Lower lobe of right lung (tissue), 2 donors: ENCODE measurements around the gene SLC6A3. TPM values are rescaled to one million over a fixed set of nuclear protein-coding genes. Genes with fewer than 3 reads are reported as not detected.

Source experiments
- ATAC-seq, 2 donors: fragments of 200-7000 bp; cut with Tn5 transposase; one replicate each; pipeline ENCODE4 v1.9.1; 2020 to 2022; ENCODE audit warnings: mild to moderate bottlenecking in 2 of 2, moderate library complexity in 2 of 2
- DNase-seq: peaks from one replicate; pipeline ENCODE4 v3.0.0-alpha.2; 2020
- H3K27ac ChIP-seq: fragments of 200-600 bp; one replicate; pipeline ENCODE4 v1.8.0; 2022
- H3K27me3 ChIP-seq: fragments of 200-600 bp; one replicate; pipeline ENCODE4 v1.8.0; 2022; ENCODE audit warnings: low read depth
- H3K36me3 ChIP-seq: fragments of 200-600 bp; one replicate; pipeline ENCODE4 v1.8.0; 2022; ENCODE audit warnings: mild to moderate bottlenecking
- H3K4me1 ChIP-seq: fragments of 200-600 bp; one replicate; pipeline ENCODE4 v1.8.0; 2022
- H3K4me3 ChIP-seq: fragments of 200-600 bp; one replicate; pipeline ENCODE4 v1.8.0; 2022; ENCODE audit warnings: mild to moderate bottlenecking
- H3K9me3 ChIP-seq: fragments of 200-600 bp; one replicate; pipeline ENCODE4 v1.8.0; 2022
- CTCF ChIP-seq: fragments of 200-600 bp; IDR thresholded peaks from one replicate; pipeline ENCODE4 v1.8.0; 2022; ENCODE audit warnings: antibody characterized with exemption, mild to moderate bottlenecking
- intact Hi-C: fragments of 100-400 bp; cut with DNase I; formaldehyde crosslinking; loops from one replicate; pipeline ENCODE4 v1.11.0; 2022
- total RNA-seq: library from RNA; stranded (reverse); fragmentation: NEBNext Ultra II Directional; extraction: Animal tissue kit (Norgen Biotek cat#: 25700); gene quantifications from one replicate; pipeline ENCODE4 v1.2.1, GENCODE V29; 2021
- donor health status: DM: no; HTN: yes; CAD: no; lungs with severe emphysema.

The SLC6A3 gene
- total RNA-seq, 1 donor from 2014 or later = 0.12 TPM

GRCh38 chr5:1440098-1440493, 5.1 kb downstream of the SLC6A3 start:
- intact Hi-C loops = no loop called here
- peaks cover 49% of the 10 kb centered on the region for H3K27me3 ChIP-seq
- no peaks in the 10 kb centered on the region for H3K36me3 ChIP-seq
- peaks cover 8% of the 10 kb centered on the region for H3K4me1 ChIP-seq
- ATAC-seq (no peak), DNase-seq (no peak)
- no peak for TF ChIP-seq CTCF
- H3K4me3 ChIP-seq = no peak overlapping the region
- no peaks in the 10 kb centered on the region for H3K9me3 ChIP-seq
- no peak overlapping the region for H3K27ac ChIP-seq

- no peak overlapping the region for H3K27ac ChIP-seq
- H3K36me3 ChIP-seq = no peaks in the 10 kb centered on the region
- H3K27me3 ChIP-seq = peaks cover 43% of the 10 kb centered on the region
- no peak overlapping the region for H3K4me3 ChIP-seq
- no peak for ATAC-seq
- intact Hi-C loops = no loop called here
- peaks cover 3% of the 10 kb centered on the region for H3K4me1 ChIP-seq
- DNase-seq = no peak
- no peaks in the 10 kb centered on the region for H3K9me3 ChIP-seq
- no peak for TF ChIP-seq CTCF
Measured at GRCh38 chr5:1439388-1440097, 5.7 kb downstream of the SLC6A3 start.

GRCh38 chr5:1438871-1439270, 6.4 kb downstream of the SLC6A3 start:
- no peak for TF ChIP-seq CTCF
- Histone ChIP-seq H3K9me3 (no peaks in the 10 kb centered on the region), H3K4me3 (no peak overlapping the region), H3K4me1 (no peaks in the 10 kb centered on the region), H3K27ac (no peak overlapping the region), H3K36me3 (no peaks in the 10 kb centered on the region), H3K27me3 (peaks cover 37% of the 10 kb centered on the region)
- ATAC-seq = no peak
- no peak for DNase-seq
- intact Hi-C loops = no loop called here

GRCh38 chr5:1437876-1438559, 7.2 kb downstream of the SLC6A3 start:
- H3K4me1 ChIP-seq = no peaks in the 10 kb centered on the region
- no peak for TF ChIP-seq CTCF
- no peak overlapping the region for H3K27ac ChIP-seq
- no peaks in the 10 kb centered on the region for H3K9me3 ChIP-seq
- peaks cover 30% of the 10 kb centered on the region for H3K27me3 ChIP-seq
- H3K4me3 ChIP-seq = no peak overlapping the region
- intact Hi-C loops = no loop called here
- no peaks in the 10 kb centered on the region for H3K36me3 ChIP-seq
- DNase-seq (no peak), ATAC-seq (no peak)

GRCh38 chr5:1437226-1437829, 7.9 kb downstream of the SLC6A3 start:
- Histone ChIP-seq H3K9me3 (no peaks in the 10 kb centered on the region), H3K4me3 (no peak overlapping the region), H3K27me3 (peaks cover 23% of the 10 kb centered on the region), H3K27ac (no peak overlapping the region), H3K4me1 (no peaks in the 10 kb centered on the region), H3K36me3 (no peaks in the 10 kb centered on the region)
- no peak for DNase-seq
- peak in 1 of 2 donors; percentile 16 for ATAC-seq
- TF ChIP-seq CTCF = no peak
- intact Hi-C loops = no loop called here
